Stimulated activated CD4-positive, alpha-beta T cell treated with anti-CD3 and anti-CD28 coated beads, TNF-alpha, amount 100 ng/mL, for 1 hour (primary cell): Measurements from ENCODE around the gene PTPRF.

ENCODE experiments used
- DNase-seq, 3 donors: peaks; one replicate each; pipeline ENCODE4 v3.0.0-alpha.2; 2020; ENCODE audit warnings: low read depth in 3 of 3, low spot score in 1 of 3

PTPRF gene

GRCh38 chr1:43512681-43513080, 18.0 kb upstream of the PTPRF start:
- no peak for DNase-seq

- DNase-seq = no peak
Observed at GRCh38 chr1:43513471-43514173, 17.1 kb upstream of the PTPRF start.

GRCh38 chr1:43518935-43519686, 11.6 kb upstream of the PTPRF start:
- no peak for DNase-seq

GRCh38 chr1:43520100-43520778, 10.4 kb upstream of the PTPRF start:
- DNase-seq = no peak

- no peak for DNase-seq
Observed at GRCh38 chr1:43521078-43521477, 9.6 kb upstream of the PTPRF start.

GRCh38 chr1:43521756-43522155, 8.9 kb upstream of the PTPRF start:
- no peak for DNase-seq

- no peak for DNase-seq
Observed at GRCh38 chr1:43522431-43522775, 8.3 kb upstream of the PTPRF start.

- no peak for DNase-seq
Observed at GRCh38 chr1:43522776-43523480, 7.8 kb upstream of the PTPRF start.

GRCh38 chr1:43524804-43525203, 5.9 kb upstream of the PTPRF start:
- no peak for DNase-seq

- DNase-seq = no peak
Observed at GRCh38 chr1:43526002-43526401, 4.7 kb upstream of the PTPRF start.

GRCh38 chr1:43527111-43527878, 3.4 kb upstream of the PTPRF start:
- DNase-seq = no peak

- DNase-seq = peak; percentile 38 to 78 (median 60)
Observed at GRCh38 chr1:43529206-43529731, 1.4 kb upstream of the PTPRF start.

- no peak for DNase-seq
Observed at GRCh38 chr1:43531107-43531905, 623 bp downstream of the PTPRF start.

- no peak for DNase-seq
Observed at GRCh38 chr1:43531906-43532584, 1.4 kb downstream of the PTPRF start.

GRCh38 chr1:43532716-43533115, 2.0 kb downstream of the PTPRF start:
- no peak for DNase-seq

GRCh38 chr1:43533584-43533983, 2.9 kb downstream of the PTPRF start:
- DNase-seq = no peak

- no peak for DNase-seq
Observed at GRCh38 chr1:43534256-43534655, 3.6 kb downstream of the PTPRF start.

GRCh38 chr1:43536196-43536863, 5.6 kb downstream of the PTPRF start:
- no peak for DNase-seq
